T-helper 1 cell treated with Interleukin-12 subunit alpha and Interleukin-12 subunit beta and Interleukin-4 antibody, amounts not matched to agents 30 ng/mL and 1 ng/mL, for 36 hours (primary cell): ENCODE data around the gene ABCB9. TPM values are rescaled to one million over a fixed set of nuclear protein-coding genes. Genes with fewer than 3 reads are reported as not detected.

ENCODE experiments used
- intact Hi-C: fragments of 100-400 bp; cut with micrococcal nuclease; formaldehyde crosslinking; loops from one replicate; pipeline ENCODE4 v1.15.1; 2024
- total RNA-seq: library from RNA; stranded (reverse); gene quantifications from 2 replicates; pipeline ENCODE4 v1.2.3, GENCODE V29; 2022

Gene ABCB9
- total RNA-seq, 1 donor from 2014 or later, result 7.1 TPM

DNA sequence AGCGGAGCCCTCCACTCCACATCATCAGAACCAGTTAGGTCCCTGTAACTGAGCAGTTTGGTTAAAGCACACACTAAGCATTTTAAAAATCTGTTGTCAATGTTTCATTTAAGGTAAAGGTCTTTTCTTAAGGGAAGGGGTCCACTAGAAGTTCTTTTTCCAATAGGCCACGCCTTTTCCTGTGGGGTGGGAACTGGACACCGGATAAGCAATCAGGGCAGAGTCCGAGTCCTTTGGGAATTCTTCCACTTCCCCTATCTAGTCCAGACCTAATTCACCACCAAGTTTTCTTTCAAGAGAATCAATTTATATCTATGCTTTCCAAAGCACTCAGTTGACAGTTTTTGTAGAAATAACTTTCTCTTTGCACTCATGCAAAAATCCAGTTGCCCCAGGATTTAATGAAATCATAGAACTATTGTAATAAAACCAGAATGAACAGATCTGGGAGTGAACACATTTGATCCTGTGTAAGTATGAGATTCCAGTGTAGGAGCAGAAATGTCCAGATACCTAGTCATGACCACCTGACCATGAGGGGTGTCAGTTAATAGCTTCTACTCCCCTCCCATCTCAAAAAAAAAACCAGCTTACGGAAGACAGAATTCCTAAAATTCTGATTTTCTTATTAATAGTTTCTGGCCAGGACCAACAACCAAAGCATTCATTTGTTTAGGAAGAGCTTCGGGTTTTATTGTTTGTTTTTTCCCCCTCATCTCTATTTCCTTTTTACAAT is 82.0 kb downstream of the ABCB9 start:
- intact Hi-C loops, result no loop called here

- intact Hi-C loops, result no loop called here
These were observed 83.2 kb downstream of the ABCB9 start for GRCh38 chr12:122882908-122883558.

DNA sequence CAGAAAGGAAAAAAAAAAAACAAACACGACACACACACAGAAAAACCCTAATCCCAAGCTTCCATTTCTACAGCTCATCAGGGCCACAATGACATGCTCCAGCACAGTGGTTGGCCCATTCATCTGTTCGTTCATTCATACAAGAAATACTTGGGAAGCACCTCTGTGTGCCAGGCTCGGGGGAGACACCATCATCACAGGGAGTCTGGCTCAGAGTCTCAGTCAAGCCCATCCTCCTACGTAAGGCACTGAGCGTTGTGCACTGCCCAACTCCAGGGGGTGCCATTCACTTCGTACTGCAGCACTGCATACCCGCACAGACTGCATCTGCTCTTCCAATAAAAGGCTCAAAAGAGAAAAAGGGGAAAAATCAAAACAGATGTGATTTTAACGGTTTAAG is 85.6 kb downstream of the ABCB9 start:
- intact Hi-C loops, result no loop called here

GRCh38 chr12:122880155-122880667 is 86.1 kb downstream of the ABCB9 start:
- intact Hi-C loops, result no loop called here

Other genes starting within 250 kb of the ABCB9 start
- gene HCAR3, start 249.7 kb downstream of the ABCB9 start, total RNA-seq, result 0.15 and 0.27 TPM in 2 replicates
- gene HCAR1, start 235.6 kb downstream of the ABCB9 start, total RNA-seq, result 2.0 and 2.4 TPM in 2 replicates
- 64.6 and 69.6 TPM in 2 replicates for gene DENR, start 213.6 kb downstream of the ABCB9 start, total RNA-seq
- gene CCDC62, start 191.9 kb downstream of the ABCB9 start, total RNA-seq, result 0.32 and 0.46 TPM in 2 replicates
- gene HIP1R, start 131.0 kb downstream of the ABCB9 start, total RNA-seq, result 24.5 and 24.9 TPM in 2 replicates
- 31.7 and 32.4 TPM in 2 replicates for gene VPS37B, start 70.3 kb downstream of the ABCB9 start, total RNA-seq
- 22.3 and 24.3 TPM in 2 replicates for gene OGFOD2, start 8.8 kb upstream of the ABCB9 start, total RNA-seq
- 150 and 160 TPM in 2 replicates for gene ARL6IP4, start 14.2 kb upstream of the ABCB9 start, total RNA-seq
- gene PITPNM2, start 184.6 kb upstream of the ABCB9 start, total RNA-seq, result 17.5 and 19.1 TPM in 2 replicates